RWPE2 (cell line): Measurements from ENCODE around the gene LRMDA.

Experiments used
- ATAC-seq: fragments of 200-7000 bp; cut with Tn5 transposase; 3 replicates; pipeline ENCODE4 v1.9.1; 2021; ENCODE audit warnings: low read depth
- DNase-seq: peaks from one replicate; pipeline ENCODE4 v3.0.0-alpha.2; 2020; ENCODE audit warnings: low spot score
- H3K27ac ChIP-seq: fragments of 450-650 bp; 2 replicates; pipeline ENCODE4 v1.5.1; 2017; ENCODE audit warnings: mild to moderate bottlenecking; ENCODE audit not compliant: poor library complexity, severe bottlenecking
- H3K27me3 ChIP-seq: fragments of 250-450 bp; sonication (Bioruptor Pico); 2 replicates; pipeline ENCODE4 v1.5.1; 2021; ENCODE audit warnings: mild to moderate bottlenecking, moderate library complexity; ENCODE audit not compliant: insufficient read depth, poor library complexity, severe bottlenecking
- H3K36me3 ChIP-seq: fragments of 250-450 bp; sonication (Bioruptor Pico); 2 replicates; pipeline ENCODE4 v1.5.1; 2020; ENCODE audit warnings: low read depth, mild to moderate bottlenecking, moderate library complexity
- H3K4me1 ChIP-seq: fragments of 250-450 bp; sonication (Bioruptor Pico); 2 replicates; pipeline ENCODE4 v1.5.1; 2021; ENCODE audit warnings: mild to moderate bottlenecking, moderate library complexity; ENCODE audit not compliant: insufficient read depth, poor library complexity, severe bottlenecking
- H3K4me3 ChIP-seq: fragments of 250-450 bp; sonication (Bioruptor Pico); 2 replicates; pipeline ENCODE4 v1.5.1; 2021; ENCODE audit warnings: mild to moderate bottlenecking, moderate library complexity; ENCODE audit not compliant: severe bottlenecking
- H3K9me3 ChIP-seq: fragments of 250-450 bp; sonication (Bioruptor Pico); 2 replicates; pipeline ENCODE4 v1.5.1; 2021; ENCODE audit warnings: mild to moderate bottlenecking, moderate library complexity; ENCODE audit not compliant: severe bottlenecking
- TF ChIP-seq, protein P1 (sequence below): fragments of 450-650 bp; IDR thresholded peaks from one replicate; pipeline ENCODE4 v1.5.1; 2017; ENCODE audit warnings: mild to moderate bottlenecking, moderate library complexity; ENCODE audit not compliant: poor library complexity, severe bottlenecking

LRMDA gene

DNA sequence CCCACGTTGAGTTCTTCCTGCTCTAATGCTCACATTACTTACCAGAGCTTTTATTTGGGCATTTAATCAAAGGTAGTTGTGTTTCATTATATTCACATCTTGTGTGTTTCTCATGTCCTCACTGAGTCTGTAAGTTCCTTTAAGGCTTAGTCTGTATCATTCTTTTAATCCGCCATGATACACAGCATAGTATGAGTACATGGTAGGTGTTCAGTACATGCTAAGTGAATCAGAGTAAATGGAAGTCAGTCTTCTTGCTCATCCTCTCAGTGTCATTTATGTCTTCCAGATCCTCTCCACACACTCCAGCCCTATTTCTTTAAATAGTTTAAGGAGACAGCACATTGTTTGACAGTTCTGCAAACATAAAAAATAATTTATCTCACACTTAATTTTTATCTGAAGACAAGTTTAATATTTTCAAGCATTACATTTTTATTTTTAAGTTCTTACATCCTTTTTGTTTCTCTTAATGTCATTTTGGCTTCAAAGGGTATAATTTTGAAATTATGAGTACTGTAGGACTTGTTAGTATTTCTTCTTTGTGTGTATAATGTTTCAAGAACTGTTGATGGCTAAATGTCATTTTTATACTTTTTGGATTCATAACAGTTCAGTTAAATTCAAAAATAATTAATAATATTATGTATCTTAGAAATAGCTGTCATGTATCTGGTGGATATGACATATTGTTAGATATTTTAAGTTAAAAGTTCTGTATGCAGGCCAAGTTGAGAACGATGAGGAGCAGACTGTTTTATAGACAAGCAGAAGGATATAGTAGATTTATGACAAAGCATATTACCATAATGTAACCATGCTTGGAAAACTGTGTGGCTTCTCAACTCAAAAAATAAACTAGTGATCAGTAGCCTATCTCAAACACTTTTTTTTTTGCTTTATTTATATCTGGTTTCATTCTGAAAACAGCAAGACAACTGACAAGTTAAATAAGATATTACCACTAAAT, 342.7 kb downstream of the LRMDA start:
- H3K27me3 ChIP-seq = no peaks in the 10 kb centered on the region
- DNase-seq (no peak), ATAC-seq (no peak)
- H3K4me1 ChIP-seq = peaks cover 24% of the 10 kb centered on the region
- TF ChIP-seq, protein P1, sequence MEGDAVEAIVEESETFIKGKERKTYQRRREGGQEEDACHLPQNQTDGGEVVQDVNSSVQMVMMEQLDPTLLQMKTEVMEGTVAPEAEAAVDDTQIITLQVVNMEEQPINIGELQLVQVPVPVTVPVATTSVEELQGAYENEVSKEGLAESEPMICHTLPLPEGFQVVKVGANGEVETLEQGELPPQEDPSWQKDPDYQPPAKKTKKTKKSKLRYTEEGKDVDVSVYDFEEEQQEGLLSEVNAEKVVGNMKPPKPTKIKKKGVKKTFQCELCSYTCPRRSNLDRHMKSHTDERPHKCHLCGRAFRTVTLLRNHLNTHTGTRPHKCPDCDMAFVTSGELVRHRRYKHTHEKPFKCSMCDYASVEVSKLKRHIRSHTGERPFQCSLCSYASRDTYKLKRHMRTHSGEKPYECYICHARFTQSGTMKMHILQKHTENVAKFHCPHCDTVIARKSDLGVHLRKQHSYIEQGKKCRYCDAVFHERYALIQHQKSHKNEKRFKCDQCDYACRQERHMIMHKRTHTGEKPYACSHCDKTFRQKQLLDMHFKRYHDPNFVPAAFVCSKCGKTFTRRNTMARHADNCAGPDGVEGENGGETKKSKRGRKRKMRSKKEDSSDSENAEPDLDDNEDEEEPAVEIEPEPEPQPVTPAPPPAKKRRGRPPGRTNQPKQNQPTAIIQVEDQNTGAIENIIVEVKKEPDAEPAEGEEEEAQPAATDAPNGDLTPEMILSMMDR = no peak
- peaks cover 2% of the 10 kb centered on the region for H3K9me3 ChIP-seq
- H3K36me3 ChIP-seq = no peaks in the 10 kb centered on the region
- H3K4me3 ChIP-seq = no peak overlapping the region
- H3K27ac ChIP-seq = peak overlapping the region; percentile 31

DNA sequence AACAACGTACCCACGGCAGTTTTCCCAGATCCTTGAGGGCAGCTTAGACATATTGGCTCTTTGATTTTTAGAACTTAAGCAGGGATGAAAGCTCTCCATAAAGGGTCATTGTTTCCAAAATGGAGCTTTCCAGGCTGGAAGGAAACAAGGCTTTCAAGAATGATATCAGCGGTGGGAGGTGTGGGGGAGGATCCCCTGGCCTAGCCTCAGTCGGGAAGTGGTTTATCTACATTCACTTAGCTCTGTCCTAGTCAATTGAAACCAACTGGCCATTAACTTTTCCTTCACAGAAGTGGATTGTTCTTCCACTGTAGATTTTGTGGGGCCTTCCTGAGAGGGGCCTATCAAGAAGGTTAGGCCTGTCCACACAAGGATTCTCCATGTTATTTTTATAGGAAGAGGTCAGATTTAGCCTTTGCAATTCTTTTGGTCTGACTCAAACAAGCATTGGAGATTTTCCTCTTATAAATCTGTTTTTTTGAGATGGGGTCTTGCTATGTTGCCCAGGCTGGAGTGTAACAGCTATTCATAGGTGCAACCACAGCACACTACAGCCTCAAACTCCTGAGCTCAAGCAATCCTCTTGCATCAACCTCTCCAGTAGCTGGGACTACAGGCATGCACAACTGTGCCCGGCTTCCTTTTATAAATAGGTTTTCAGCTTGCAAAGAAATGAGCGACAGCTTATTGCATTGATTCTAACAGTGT, 343.5 kb downstream of the LRMDA start:
- ATAC-seq (no peak), DNase-seq (no peak)
- Histone ChIP-seq H3K36me3 (no peaks in the 10 kb centered on the region), H3K4me1 (peaks cover 24% of the 10 kb centered on the region), H3K9me3 (peaks cover 2% of the 10 kb centered on the region), H3K27me3 (no peaks in the 10 kb centered on the region), H3K27ac (no peak overlapping the region), H3K4me3 (no peak overlapping the region)
- TF ChIP-seq, protein P1 = no peak

DNA sequence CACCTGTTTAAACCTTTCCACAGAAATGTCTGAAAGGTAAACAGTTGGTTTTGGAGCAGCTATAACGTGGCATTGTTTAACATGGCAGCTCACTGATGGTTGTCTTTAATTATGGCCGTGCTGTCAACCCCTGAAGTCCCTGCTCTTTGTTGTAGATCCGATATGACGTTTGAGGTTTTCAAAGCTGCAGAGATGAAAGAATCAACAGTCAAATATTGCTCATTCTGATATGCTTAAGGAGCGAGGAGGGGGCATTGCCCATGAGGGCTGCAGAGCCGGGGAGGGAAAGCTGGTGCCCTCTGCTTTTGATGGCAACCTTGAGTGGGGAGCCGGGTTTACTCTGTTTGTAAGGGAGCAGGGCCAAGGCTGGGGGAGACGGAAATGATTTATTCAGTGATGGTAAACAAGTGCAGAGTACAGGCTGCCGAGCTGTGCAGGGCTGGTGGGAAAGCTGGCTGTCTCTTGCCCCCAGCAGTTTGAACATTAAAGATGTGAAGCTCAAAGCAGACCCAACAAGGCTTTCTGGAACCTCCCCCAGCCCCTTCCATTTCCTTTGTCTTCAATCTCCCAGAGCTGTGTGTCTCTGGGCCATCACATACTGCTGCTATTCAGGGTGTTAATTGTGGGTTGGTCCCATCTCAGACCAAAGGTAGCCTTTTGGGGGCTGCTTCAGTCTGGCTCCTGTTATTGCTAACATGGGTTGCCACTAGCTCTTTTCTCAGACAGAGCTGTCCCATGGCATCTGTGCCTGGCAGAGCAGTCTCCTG, 345.5 kb downstream of the LRMDA start:
- Histone ChIP-seq H3K4me3 (no peak overlapping the region), H3K36me3 (no peaks in the 10 kb centered on the region), H3K27ac (no peak overlapping the region), H3K9me3 (peaks cover under 1% of the 10 kb centered on the region), H3K4me1 (peaks cover 16% of the 10 kb centered on the region), H3K27me3 (no peaks in the 10 kb centered on the region)
- TF ChIP-seq, protein P1 = no peak
- ATAC-seq (no peak), DNase-seq (no peak)

DNA sequence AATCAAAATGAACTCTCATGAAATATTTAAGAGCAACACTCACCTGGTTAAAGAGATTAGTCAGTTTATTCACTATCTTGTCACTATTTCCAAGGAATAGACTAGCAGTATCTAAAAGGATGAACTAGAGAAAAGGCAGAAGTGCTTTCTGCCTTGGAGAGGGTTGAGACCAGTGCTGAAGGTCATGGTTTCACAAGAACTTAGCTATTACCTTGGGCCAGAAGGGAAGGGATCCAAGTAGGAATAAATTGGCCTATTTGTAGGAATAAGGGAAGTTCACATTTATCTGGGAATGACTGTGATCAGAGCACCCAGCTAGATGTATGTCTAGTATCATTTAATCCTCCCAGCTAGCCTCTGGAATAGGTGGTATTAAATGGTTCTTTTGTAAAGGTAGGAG, 347.2 kb downstream of the LRMDA start:
- TF ChIP-seq, protein P1 = no peak
- DNase-seq (no peak), ATAC-seq (no peak)
- H3K36me3 ChIP-seq = no peaks in the 10 kb centered on the region
- no peak overlapping the region for H3K27ac ChIP-seq
- H3K4me1 ChIP-seq = peaks cover 2% of the 10 kb centered on the region
- H3K9me3 ChIP-seq = no peaks in the 10 kb centered on the region
- peaks cover 4% of the 10 kb centered on the region for H3K27me3 ChIP-seq
- H3K4me3 ChIP-seq = no peak overlapping the region
